Esophagus squamous epithelium (tissue), 4 donors: ENCODE measurements around the gene RCOR3.

Experiments
- CTCF ChIP-seq, 6 experiments: fragments of 450-650 bp in 4 of 6; fragments of 200-600 bp in 2 of 6; sonication (generic) in 2 of 6; IDR thresholded peaks; one replicate each; pipeline ENCODE4 v1.5.1; 2016 to 2019; ENCODE audit warnings: antibody characterized with exemption in 6 of 6, mild to moderate bottlenecking in 4 of 6, moderate library complexity in 4 of 6
- POLR2A ChIP-seq, 4 donors: fragments of 450-650 bp; IDR thresholded peaks; one replicate each; pipeline ENCODE4 v1.6.1; 2017; ENCODE audit warnings: antibody characterized with exemption in 4 of 4, mild to moderate bottlenecking in 4 of 4, moderate library complexity in 3 of 4

- TF ChIP-seq CTCF (IDR thresholded peaks at IDR 0.05) (no peak), POLR2A (IDR thresholded peaks at IDR 0.05) (no peak)
These were observed 27.3 kb upstream of the RCOR3 start for GRCh38 chr1:211231873-211232272.
